Muscle layer of colon (tissue), 2 donors: Measurements from ENCODE around the gene SLC26A4.

ENCODE experiments used
- H3K27ac ChIP-seq: one replicate; pipeline ENCODE4 v1.7.0; 2013; ENCODE audit warnings: low read depth, mild to moderate bottlenecking, low read length, moderate library complexity
- H3K27me3 ChIP-seq, 2 donors: one replicate each; pipeline ENCODE4 v1.7.0; 2013; ENCODE audit warnings: low read length in 2 of 2, mild to moderate bottlenecking in 2 of 2; ENCODE audit not compliant: insufficient read depth in 2 of 2, control insufficient read depth in 1 of 2
- H3K36me3 ChIP-seq: one replicate; pipeline ENCODE4 v1.7.0; 2013; ENCODE audit warnings: mild to moderate bottlenecking, low read length; ENCODE audit not compliant: insufficient read depth
- H3K4me1 ChIP-seq: one replicate; pipeline ENCODE4 v1.7.0; 2013; ENCODE audit warnings: mild to moderate bottlenecking, low read length; ENCODE audit not compliant: insufficient read depth
- H3K4me3 ChIP-seq, 2 donors: one replicate each; pipeline ENCODE4 v1.7.0; 2013; ENCODE audit warnings: low read length in 2 of 2, low read depth in 1 of 2, mild to moderate bottlenecking in 1 of 2, moderate library complexity in 1 of 2
- H3K9ac ChIP-seq: one replicate; pipeline ENCODE4 v1.7.0; 2013; ENCODE audit warnings: low read length
- H3K9me3 ChIP-seq: one replicate; pipeline ENCODE4 v1.7.0; 2013; ENCODE audit warnings: mild to moderate bottlenecking, low read length
- donor health status: abdominal sarcoma.
- donor health status: Adenocarcinoma of cecum.

Gene SLC26A4

DNA sequence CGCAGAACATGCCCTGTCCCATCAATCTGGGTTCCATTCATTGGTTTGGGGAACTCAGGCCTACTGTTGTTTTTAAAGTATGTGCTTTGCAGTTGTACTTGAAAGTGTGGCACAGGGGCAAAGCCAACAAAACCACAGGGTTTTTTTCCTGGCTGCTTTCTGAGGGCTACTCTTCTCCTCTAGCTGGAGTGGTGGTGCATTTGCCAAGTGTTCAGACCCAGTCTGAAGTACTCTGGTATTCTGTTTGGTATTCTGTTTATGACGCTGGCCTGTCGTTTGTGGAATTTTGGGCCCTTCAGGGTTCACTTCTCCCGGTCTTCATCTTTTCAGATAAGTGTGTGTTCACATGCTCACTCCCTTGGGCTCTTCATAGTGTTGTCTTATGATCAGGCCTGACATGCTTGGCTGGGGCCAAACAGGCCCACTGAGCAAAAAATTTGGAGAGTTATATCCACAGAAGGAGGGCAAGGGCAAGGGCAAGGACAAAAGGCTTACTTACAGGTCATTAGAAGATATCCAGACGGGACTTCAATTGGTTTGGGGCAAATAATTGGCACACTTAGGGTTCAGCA, 26.3 kb downstream of the SLC26A4 start:
- Histone ChIP-seq H3K9ac (no peak overlapping the region), H3K36me3 (no peaks in the 10 kb centered on the region), H3K27ac (no peak overlapping the region), H3K4me3 (no peak overlapping the region), H3K9me3 (no peaks in the 10 kb centered on the region), H3K27me3 (no peaks in the 10 kb centered on the region), H3K4me1 (no peaks in the 10 kb centered on the region)

- Histone ChIP-seq H3K4me1 (no peaks in the 10 kb centered on the region), H3K27ac (no peak overlapping the region), H3K4me3 (no peak overlapping the region), H3K9ac (no peak overlapping the region), H3K27me3 (no peaks in the 10 kb centered on the region), H3K36me3 (no peaks in the 10 kb centered on the region), H3K9me3 (no peaks in the 10 kb centered on the region)
These were observed 27.0 kb downstream of the SLC26A4 start for GRCh38 chr7:107687656-107688055.

DNA sequence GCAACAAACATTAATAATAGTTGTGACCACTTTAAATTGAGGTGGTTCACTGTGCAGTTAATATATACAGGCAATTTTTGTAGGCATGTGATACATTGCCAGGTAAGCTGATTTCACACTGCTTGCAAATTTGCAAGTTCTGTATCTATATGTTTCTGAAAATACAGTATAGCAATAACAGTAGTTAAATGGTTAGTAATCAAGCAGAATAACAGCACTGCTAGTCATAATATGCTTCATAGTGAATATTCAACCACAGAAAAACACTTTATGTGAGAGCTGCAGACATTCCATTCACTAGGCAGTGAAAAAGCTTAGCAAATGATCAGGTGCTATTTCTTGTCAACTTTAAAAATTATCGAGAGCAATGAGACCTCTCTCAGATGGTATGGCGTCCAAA, 28.9 kb downstream of the SLC26A4 start:
- Histone ChIP-seq H3K27ac (no peak overlapping the region), H3K9ac (no peak overlapping the region), H3K36me3 (no peaks in the 10 kb centered on the region), H3K27me3 (no peaks in the 10 kb centered on the region), H3K4me1 (peaks cover 3% of the 10 kb centered on the region), H3K4me3 (no peak overlapping the region), H3K9me3 (no peaks in the 10 kb centered on the region)

- Histone ChIP-seq H3K4me3 (no peak overlapping the region), H3K36me3 (no peaks in the 10 kb centered on the region), H3K27me3 (no peaks in the 10 kb centered on the region), H3K27ac (no peak overlapping the region), H3K4me1 (peaks cover 4% of the 10 kb centered on the region), H3K9ac (no peak overlapping the region), H3K9me3 (no peaks in the 10 kb centered on the region)
These were observed 29.5 kb downstream of the SLC26A4 start for GRCh38 chr7:107690084-107690483.

- no peaks in the 10 kb centered on the region for H3K36me3 ChIP-seq
- H3K4me3 ChIP-seq = no peak overlapping the region
- no peaks in the 10 kb centered on the region for H3K27me3 ChIP-seq
- no peak overlapping the region for H3K9ac ChIP-seq
- H3K4me1 ChIP-seq = peaks cover 4% of the 10 kb centered on the region
- H3K9me3 ChIP-seq = no peaks in the 10 kb centered on the region
- H3K27ac ChIP-seq = no peak overlapping the region
These were observed 30.0 kb downstream of the SLC26A4 start for GRCh38 chr7:107690611-107691010.

DNA sequence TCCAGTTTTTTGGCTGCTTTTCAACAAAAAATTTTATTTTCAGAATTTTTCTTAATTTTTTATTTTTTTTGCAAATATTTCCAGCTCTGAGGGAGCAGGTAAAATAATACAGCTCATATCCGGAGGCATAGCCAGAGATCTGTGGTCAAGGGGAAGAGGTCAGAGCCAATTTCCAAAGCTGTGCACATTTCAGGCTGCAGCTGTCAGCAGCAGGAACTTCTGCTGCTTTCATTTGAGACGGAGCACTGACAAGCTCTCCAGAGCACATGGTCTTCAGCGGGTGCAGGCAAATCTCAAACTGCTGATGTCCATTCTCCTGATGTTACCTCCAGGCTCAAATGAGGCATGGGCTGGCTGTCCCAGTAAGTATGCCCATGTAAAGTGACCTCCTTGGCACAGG, 31.1 kb downstream of the SLC26A4 start:
- peaks cover 4% of the 10 kb centered on the region for H3K4me1 ChIP-seq

DNA sequence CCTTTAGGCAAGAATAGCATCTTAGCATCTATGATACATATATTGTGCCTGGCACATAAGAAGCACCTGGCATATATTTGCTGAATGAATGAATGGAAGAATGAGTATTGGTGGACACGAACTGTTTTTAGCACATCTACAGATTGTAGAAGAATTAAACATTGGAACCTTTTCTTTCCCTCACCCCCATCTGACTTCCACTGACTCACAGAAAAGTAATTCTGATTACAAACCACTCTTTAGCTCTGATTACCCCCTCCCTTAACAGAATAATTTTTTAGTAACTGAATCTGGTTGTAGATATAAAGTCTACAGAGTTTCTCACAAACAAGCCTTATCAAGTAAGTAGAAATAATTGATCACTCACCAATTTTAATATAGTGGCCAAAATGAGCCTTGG, 31.9 kb downstream of the SLC26A4 start:
- no peaks in the 10 kb centered on the region for H3K27me3 ChIP-seq
- no peak overlapping the region for H3K4me3 ChIP-seq
- no peak overlapping the region for H3K27ac ChIP-seq
- H3K9me3 ChIP-seq = no peaks in the 10 kb centered on the region
- peaks cover 7% of the 10 kb centered on the region for H3K4me1 ChIP-seq
- no peak overlapping the region for H3K9ac ChIP-seq
- no peaks in the 10 kb centered on the region for H3K36me3 ChIP-seq

More for the DNA sequence above, 31.1 kb downstream of the SLC26A4 start:
- Histone ChIP-seq H3K4me3 (no peak overlapping the region), H3K36me3 (no peaks in the 10 kb centered on the region), H3K27ac (no peak overlapping the region), H3K27me3 (no peaks in the 10 kb centered on the region), H3K9me3 (no peaks in the 10 kb centered on the region), H3K9ac (no peak overlapping the region)

GRCh38 chr7:107693396-107693795, 32.8 kb downstream of the SLC26A4 start:
- Histone ChIP-seq H3K9me3 (no peaks in the 10 kb centered on the region), H3K4me1 (peaks cover 10% of the 10 kb centered on the region), H3K27ac (no peak overlapping the region), H3K27me3 (no peaks in the 10 kb centered on the region), H3K4me3 (no peak overlapping the region), H3K36me3 (no peaks in the 10 kb centered on the region), H3K9ac (no peak overlapping the region)

DNA sequence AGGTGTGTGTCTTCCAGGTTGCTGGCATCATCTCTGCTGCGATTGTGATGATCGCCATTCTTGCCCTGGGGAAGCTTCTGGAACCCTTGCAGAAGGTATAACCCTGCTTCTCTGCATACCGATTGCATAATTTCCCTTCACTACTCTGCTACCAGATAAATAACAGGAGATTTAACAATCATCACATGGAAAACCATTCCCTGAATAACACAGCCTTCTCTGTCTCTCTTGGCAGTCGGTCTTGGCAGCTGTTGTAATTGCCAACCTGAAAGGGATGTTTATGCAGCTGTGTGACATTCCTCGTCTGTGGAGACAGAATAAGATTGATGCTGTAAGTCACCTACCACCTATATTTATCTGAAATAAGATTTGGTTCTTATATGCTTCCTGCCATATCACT, 33.8 kb downstream of the SLC26A4 start:
- Histone ChIP-seq H3K4me3 (no peak overlapping the region), H3K4me1 (peaks cover 10% of the 10 kb centered on the region), H3K27me3 (no peaks in the 10 kb centered on the region), H3K27ac (no peak overlapping the region), H3K36me3 (no peaks in the 10 kb centered on the region), H3K9ac (no peak overlapping the region), H3K9me3 (no peaks in the 10 kb centered on the region)

DNA sequence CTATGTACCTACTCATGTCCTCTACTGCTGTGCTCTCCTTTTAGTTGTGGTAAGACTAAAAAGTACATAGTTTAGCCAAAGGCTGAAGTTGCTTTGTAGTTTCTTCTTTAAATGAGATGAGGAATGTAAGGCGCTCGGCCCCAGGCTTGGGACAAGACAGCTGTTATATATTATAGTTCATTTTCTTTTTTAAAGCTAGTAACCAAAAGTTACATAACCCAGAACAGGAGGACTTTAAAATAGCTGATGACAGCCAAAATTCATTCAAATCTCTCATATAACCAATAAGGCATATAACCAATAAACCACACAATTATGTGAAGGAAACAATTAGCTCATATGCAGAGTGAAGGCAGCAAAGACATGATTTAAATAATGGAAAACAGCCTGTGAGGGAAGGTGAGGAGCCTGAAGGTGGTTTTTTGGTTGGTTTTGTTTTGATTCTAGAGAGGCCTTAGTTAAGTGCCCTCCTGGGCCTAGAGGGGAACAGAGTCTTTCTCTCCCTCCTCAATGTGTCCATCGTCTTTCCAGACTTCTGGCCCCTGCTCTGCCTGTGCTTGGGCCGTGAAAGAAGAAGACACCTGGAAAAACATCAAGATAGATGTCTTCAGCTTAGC, 35.8 kb downstream of the SLC26A4 start:
- H3K27me3 ChIP-seq = no peaks in the 10 kb centered on the region
- no peak overlapping the region for H3K4me3 ChIP-seq
- H3K4me1 ChIP-seq = peaks cover 10% of the 10 kb centered on the region
- no peak overlapping the region for H3K27ac ChIP-seq
- H3K9ac ChIP-seq = no peak overlapping the region
- no peaks in the 10 kb centered on the region for H3K36me3 ChIP-seq
- no peaks in the 10 kb centered on the region for H3K9me3 ChIP-seq

DNA sequence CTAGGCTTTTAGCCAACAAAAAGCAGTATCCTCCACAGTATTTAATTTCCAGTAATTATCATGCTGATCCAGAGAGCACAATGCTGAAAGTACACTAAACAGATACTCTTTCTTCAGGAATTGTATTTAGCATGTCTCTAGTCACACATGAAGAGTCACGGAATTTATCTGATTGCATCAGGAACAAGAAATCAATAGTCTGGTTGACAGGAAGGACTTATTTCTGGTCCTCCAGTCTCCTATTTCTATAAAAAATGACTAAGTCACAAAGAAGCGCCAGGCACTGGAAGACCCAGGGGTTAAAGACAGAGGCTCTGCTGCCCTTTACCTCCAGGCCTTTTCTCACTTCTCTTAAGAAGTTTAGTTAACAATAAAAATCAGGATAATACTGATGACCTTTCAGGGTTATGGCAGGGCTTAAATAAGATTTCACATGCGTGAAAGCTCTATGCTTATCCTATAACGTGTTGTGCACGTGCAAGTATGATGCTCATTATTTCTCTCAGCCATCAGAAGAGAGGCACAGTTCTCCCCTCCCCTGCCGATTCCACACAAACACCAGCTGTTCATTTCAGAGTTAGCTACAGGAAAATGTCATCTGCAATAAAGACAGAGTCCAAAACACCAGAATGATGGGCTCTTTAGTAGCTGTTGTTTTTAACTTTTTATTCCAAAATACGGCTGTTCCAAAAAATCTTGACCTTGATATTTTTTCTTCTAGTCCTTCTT, 36.9 kb downstream of the SLC26A4 start:
- H3K27ac ChIP-seq = no peak overlapping the region
- H3K9ac ChIP-seq = no peak overlapping the region
- no peaks in the 10 kb centered on the region for H3K27me3 ChIP-seq
- no peaks in the 10 kb centered on the region for H3K36me3 ChIP-seq
- no peaks in the 10 kb centered on the region for H3K9me3 ChIP-seq
- peaks cover 10% of the 10 kb centered on the region for H3K4me1 ChIP-seq
- no peak overlapping the region for H3K4me3 ChIP-seq

- Histone ChIP-seq H3K27ac (no peak overlapping the region), H3K9ac (no peak overlapping the region), H3K4me1 (peaks cover 6% of the 10 kb centered on the region), H3K27me3 (no peaks in the 10 kb centered on the region), H3K4me3 (no peak overlapping the region), H3K9me3 (no peaks in the 10 kb centered on the region), H3K36me3 (no peaks in the 10 kb centered on the region)
These were observed 39.9 kb downstream of the SLC26A4 start for GRCh38 chr7:107700570-107700969.
